HT-29 (cell line): Measurements from ENCODE around the gene NEURL1B. TPM values are rescaled to one million over a fixed set of nuclear protein-coding genes. Genes with fewer than 3 reads are reported as not detected.
A peak's percentile ranks its signal among the peaks of the same experiment; 100 is the strongest.
"Not testable (repeated sequence)": the region's sequence is repeated elsewhere in the genome, so short reads cannot be mapped to it uniquely, and the experiment has no call there.

Experiments used
- DNase-seq: peaks from one replicate; pipeline ENCODE4 v3.0.0-alpha.2; 2015; ENCODE audit warnings: low spot score
- total RNA-seq: library from RNA; depleted of rRNA; stranded (reverse); fragments of >200 nt; shearing (Covaris generic); gene quantifications from 2 replicates; pipeline ENCODE4 v1.2.3, GENCODE V29; 2014

The NEURL1B gene
- total RNA-seq, 1 experiment from 2014 or later: 0.79 TPM

GRCh38 chr5:172694541-172694940, 53.5 kb downstream of the NEURL1B start:
- DNase-seq: no peak

- DNase-seq: no peak
These were observed 54.4 kb downstream of the NEURL1B start for GRCh38 chr5:172695232-172696054.

- no peak for DNase-seq
These were observed 55.2 kb downstream of the NEURL1B start for GRCh38 chr5:172696171-172696849.

- DNase-seq: peak; percentile 91
These were observed 56.4 kb downstream of the NEURL1B start for GRCh38 chr5:172697123-172698121.

- DNase-seq: no peak
These were observed 58.4 kb downstream of the NEURL1B start for GRCh38 chr5:172699423-172699822.

- no peak for DNase-seq
These were observed 58.9 kb downstream of the NEURL1B start for GRCh38 chr5:172699999-172700364.

GRCh38 chr5:172700365-172701290, 59.6 kb downstream of the NEURL1B start:
- no peak for DNase-seq

GRCh38 chr5:172701291-172701656, 60.2 kb downstream of the NEURL1B start:
- no peak for DNase-seq

- DNase-seq: no peak
These were observed 62.9 kb downstream of the NEURL1B start for GRCh38 chr5:172703952-172704351.

GRCh38 chr5:172705576-172706084, 64.6 kb downstream of the NEURL1B start:
- DNase-seq: no peak

- DNase-seq: no peak
These were observed 65.7 kb downstream of the NEURL1B start for GRCh38 chr5:172706796-172707195.

- DNase-seq: peak; percentile 68
These were observed 66.5 kb downstream of the NEURL1B start for GRCh38 chr5:172707285-172708182.

GRCh38 chr5:172708183-172708505, 67.1 kb downstream of the NEURL1B start:
- no peak for DNase-seq

- DNase-seq: no peak
These were observed 69.6 kb downstream of the NEURL1B start for GRCh38 chr5:172710676-172711075.

- not testable (repeated sequence) for DNase-seq
These were observed 70.3 kb downstream of the NEURL1B start for GRCh38 chr5:172711321-172711861.

- DNase-seq: no peak
These were observed 71.5 kb downstream of the NEURL1B start for GRCh38 chr5:172712610-172713009.

GRCh38 chr5:172713113-172713808, 72.2 kb downstream of the NEURL1B start:
- peak; percentile 40 for DNase-seq

- DNase-seq: no peak
These were observed 72.9 kb downstream of the NEURL1B start for GRCh38 chr5:172713809-172714490.
